Measurements from ENCODE around the gene CACNA2D3.
"Not testable (repeated sequence)": the region's sequence is repeated elsewhere in the genome, so short reads cannot be mapped to it uniquely, and the experiment has no call there.

The CACNA2D3 gene

DNA sequence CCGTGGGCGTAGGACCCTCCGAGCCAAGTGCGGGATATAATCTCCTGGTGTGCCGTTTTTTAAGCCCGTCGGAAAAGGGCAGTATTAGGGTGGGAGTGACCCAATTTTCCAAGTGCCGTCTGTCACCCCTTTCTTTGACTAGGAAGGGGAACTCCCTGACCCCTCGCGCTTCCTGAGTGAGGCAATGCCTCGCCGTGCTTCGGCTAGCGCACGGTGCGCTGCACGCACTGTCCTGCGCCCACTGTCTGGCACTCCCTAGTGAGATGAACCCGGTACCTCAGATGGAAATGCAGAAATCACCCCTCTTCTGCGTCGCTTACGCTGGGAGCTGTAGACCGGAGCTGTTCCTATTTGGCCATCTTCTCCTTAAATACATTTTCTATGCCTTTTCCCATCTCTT lies 342.2 kb downstream of the CACNA2D3 start:
- not testable (repeated sequence) for DNase-seq (ENCODE audit: low spot score)

DNA sequence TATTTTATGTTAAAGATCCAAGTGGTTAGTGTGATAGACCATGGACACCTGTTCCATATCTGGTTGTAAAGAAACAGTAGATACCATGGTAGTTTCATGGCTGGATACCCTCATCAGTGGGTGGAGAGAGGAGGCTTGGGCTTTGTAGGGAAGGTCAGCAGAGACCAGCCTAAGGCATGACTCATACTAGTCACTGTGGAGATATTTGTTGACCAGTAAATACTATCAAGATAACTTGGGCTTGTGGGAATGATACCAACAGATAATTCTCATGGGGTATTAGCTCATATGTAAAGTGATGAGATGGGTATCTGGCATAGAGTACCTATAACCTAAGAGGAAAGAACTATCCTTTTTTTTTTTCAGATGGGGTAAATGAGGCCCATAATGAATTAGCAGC lies 354.5 kb downstream of the CACNA2D3 start:
- no peak for DNase-seq (ENCODE audit: low spot score)

DNA sequence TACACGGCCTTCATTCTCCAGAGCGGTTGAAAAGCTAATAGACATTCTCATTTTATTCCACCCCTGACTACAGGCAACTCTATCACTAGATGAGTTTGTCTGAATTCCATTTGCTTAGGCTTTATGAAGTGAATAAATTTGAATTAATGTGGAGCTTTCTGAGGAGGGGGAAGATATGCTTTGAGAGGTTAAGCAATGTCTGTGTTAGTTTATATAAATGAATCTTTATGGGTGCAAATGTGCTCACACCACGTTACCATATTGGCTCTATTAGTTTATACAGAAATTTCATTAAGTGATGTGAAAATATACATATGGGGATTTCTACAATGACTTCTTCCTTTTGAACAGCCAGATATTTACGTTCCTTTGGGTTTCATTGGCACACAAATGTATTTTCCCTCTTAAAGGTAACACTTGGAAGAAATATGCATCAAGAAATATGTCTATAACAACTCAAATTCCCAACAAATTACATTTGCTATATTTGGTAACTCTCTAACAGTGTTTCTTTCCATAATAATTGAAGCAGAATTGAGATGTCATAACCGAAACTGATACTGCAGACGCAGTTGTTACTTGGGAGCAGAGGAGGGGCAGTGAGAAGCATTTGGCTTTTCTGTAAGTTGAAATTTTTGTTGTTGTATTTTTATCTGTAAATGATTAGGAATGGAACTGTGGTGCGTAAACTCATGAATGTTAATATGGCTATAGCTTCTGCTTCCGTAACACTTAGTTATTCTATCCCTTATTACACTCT lies 359.4 kb downstream of the CACNA2D3 start:
- no peak for DNase-seq (ENCODE audit: low spot score)

DNA sequence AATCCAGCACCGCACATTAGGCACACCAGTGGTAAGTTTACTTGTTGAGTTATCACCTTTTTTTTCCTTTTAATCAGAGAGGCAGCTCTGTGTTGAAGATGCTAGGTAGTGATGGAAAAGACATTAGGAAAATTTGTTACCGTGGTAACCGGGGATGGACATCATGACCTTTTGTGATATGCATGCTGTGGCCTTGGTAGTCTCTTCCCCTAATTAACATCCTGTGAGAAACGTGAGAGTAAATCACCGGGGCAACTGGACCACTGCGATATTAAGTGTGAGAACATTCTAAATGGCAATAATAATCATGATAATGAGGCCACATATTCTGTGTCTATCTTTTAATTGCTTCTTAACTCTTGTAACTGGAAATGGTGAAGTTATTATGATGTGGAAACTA lies 362.0 kb downstream of the CACNA2D3 start:
- DNase-seq (ENCODE audit: low spot score) = no peak

DNA sequence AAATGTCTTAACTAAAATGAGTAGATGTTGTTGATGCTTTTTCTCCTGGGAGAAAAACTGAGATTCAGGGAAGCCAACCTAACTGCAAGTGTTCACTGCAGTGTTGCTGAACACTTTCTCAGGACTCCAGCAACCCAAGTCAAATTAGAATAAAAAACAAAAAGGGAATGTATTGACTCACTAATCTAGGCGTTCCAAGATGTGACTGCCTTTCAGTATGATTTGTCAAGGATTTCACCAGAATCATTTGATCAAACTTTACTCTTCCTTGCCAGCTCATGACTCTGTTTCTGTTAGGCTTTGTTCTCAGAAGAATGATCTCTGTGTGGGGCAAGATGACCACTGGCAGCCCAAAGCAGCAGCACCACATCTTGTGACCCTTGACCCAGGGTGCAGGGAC lies 364.0 kb downstream of the CACNA2D3 start:
- DNase-seq (ENCODE audit: low spot score) = no peak

DNA sequence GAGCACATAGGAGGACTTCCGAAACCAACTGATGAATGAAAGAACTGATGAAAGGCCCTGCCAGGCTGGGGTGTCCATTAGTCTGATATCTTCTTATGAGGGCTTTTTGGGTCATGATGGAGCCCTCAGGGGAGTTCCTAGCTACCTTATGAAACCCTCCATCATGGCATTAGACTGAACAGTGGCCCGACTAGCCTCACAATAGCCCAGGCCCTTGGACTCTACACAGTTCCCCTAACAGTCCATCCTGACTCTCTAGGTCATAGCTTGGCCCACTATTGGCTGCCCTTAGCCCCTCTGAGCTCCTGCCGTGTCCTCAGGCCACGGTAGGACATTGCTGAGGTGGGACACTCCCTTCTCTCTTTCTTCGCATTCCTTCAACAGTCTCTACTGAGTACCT lies 365.9 kb downstream of the CACNA2D3 start:
- DNase-seq (ENCODE audit: low spot score) = no peak

DNA sequence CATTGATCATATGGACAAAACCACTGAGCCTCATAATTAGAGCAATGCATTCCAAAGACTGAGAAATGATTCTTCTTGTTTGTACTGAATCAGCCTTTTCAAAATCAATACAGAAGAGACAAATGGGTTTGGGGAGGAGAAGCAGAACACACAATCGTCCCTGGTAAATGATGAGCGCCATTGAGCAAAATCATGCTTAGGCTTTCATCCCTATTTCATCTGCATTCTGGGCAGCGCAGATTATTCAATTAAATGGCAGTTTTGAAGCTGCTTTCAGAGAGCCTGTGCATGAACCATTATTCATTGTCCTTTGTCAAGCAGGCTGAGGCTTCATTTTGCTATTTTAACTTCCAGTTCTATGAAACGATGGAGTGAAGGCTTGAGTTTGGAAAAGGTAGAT lies 371.9 kb downstream of the CACNA2D3 start:
- no peak for DNase-seq (ENCODE audit: low spot score)

DNA sequence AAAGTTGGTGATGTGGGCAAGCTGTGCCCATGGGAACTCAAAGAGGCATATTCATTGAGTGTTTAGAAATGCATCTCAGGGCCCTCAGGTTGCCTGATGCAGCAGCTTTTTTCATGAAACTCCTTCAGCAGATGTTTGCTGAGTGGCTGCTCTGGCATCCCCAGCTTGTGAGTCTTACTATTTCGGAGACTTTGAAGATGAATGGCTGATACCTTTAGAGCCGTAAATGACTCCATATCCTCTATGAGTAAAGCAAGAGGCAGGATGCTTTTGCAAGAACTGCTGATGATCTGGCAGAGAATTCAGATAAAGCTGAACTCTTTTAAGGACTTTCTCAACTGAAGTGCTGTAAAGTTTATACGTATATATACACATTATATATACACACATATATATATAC lies 384.3 kb downstream of the CACNA2D3 start:
- DNase-seq (ENCODE audit: low spot score) = no peak

DNA sequence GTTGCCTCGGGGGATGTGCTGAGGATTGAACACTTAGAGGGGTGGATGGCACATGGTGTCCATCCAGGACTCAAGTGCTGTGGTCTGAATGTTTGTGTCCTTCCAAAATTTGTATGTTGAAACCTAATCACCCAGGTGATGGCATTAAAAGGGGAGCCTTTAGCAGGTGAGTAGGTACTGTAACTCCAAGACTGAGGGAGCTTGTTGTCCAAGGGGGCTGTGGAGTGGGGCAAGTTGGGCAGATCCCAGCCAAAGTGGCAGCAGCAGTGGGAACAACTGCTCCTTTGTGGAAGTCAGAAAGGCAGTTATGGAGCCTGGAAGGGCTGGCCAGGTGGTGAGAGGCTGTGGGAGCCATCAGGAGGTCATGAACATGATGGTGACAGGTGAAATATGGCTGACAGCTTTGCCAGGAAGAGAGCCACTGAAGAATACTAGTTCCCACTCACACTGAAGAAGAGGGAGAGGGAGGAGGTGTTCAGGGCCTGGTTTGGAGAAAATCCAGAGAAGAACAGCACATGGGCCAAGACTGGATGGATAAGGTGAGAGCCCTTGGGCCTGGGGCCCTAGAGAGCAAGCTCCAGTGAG lies 385.6 kb downstream of the CACNA2D3 start:
- DNase-seq (ENCODE audit: low spot score) = no peak

DNA sequence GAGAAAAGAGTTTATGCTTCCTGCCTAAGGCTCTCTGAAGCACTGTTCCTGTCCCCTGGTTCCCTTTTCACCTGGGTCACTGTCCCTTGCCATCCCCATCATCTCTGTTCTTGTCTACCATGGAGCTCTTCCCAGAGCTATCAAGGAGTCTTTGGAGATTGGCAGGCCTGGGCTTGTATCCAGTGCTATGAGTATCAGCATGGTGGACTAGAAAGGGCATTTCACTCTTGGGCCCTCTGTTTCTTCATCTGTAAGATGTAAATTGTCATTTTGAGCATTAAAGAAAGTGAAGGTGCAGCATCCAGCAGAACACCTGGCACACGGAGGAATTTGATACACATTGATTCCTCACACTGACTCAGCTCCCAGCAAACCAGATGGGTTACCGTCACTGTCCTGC lies 388.2 kb downstream of the CACNA2D3 start:
- DNase-seq (ENCODE audit: low spot score) = no peak

DNA sequence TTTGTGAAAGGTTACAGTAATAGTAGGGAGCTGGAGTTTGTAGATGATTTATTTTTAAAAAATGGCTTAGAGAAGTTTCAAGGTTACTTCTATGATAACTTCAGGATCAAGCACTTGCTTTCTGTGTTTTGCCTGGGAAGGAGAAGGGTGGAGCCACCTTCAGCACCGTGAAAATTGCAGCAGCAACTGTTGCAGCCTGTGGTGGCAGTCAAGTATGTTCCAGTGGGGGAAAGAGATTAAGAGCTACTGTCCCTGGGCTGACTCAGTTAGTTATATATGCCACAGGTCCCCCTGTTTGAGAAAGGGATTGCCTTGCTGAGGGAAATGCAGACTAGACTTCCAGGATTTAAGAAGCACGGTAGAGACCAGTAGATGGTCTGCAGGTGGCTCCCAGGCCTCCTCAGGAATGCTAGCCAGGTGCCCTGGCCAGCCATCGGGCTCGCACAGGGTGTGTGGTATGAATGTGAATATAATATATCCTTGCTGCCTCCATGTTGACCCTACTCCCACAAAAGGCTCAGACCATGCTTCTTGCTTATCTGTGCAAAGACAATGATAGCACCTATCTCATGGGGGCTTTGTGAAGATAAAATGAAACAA lies 389.5 kb downstream of the CACNA2D3 start:
- DNase-seq (ENCODE audit: low spot score) = no peak

DNA sequence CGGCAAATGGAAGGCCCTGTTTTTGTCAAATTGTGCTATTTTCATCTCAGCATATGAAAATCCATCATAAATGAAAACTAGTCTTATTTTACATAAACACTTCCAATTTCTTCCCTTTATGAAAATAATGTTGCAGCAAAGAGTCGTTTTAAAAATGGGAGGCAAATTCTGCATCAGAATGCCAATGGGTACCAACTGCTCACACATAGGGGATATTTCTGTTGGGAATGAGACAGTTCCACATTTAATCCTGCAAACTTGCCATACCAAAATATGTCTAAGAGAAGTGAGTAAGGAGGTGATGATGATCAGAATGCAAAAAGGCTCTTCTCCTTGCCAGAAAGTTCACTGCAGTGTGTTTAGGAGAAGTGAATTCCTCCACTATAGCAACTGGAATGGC lies 391.7 kb downstream of the CACNA2D3 start:
- no peak for DNase-seq (ENCODE audit: low spot score)

DNA sequence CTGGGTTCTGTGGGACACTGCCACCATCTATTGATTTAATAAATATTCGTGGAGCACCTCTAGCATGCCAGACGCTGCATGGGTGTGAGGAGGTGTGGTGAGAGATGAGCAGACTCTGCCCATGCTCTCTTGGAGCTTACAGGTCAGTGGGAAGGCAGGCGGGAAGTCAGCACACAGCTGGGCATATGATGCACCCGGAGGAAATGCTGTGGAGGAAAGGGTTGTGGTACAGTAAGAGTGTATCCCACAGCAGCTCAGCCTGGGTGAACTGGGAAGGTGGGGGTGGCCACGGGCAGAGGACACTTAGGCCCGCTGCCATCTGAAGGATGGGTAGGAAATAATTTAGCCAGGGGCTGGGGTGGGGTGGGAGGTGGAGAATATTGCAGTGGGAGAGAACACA lies 392.1 kb downstream of the CACNA2D3 start:
- no peak for DNase-seq (ENCODE audit: low spot score)

DNA sequence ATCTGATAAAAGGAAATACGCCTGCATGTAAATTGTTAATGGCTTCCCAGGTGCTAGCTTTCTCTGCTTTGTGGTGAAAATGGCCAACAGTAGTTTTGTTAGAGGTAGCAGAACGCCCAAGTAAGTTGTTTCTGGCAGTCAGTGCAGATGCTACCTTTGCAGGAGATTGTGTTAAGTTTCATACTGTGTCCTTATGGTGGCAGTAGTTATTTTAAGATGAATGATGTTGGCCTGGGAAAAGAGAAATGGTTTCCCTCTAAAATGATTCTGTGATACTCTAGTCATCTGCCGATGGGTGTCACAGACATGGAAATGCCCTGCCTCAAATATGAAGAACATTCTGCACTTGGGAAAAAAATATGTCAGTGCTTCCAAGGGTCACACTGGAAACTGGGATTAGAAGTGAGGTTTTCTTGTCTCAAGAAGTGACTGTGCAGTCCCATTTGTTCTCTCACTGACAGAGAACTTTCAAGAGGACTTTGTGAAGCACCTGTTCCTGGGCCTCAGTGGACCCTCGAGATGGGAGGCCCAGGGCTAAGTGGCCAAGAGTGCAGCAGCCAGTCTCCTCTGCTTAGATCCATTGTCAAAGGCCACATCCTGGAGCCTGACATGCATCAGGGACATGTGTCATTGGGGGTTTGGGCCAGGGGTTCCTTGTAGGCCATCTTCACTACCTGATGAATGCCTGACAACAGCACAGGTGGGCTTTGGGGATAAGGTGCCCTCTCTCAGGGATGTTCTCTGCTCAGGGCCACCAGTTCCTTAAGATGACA lies 393.3 kb downstream of the CACNA2D3 start:
- DNase-seq (ENCODE audit: low spot score) = no peak

DNA sequence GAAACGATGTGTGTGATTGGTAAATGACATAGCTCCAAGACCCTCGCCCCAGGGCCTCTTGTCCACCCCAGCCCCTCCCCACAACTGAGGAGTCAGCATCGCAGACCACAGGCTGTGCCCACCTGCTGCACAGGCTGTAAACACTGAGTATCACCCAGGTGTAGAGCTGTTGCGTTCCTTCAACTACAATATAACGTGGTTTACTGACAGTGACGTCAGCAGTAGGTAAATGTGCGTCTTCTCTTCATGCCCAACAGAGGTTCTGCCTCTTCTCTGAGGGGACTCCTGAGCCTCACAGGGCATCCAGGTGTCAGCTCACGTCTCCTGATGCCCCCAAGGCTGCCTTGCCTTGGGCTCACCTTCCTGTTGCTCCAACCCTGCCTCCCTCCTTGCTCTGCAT lies 395.1 kb downstream of the CACNA2D3 start:
- DNase-seq (ENCODE audit: low spot score) = no peak

DNA sequence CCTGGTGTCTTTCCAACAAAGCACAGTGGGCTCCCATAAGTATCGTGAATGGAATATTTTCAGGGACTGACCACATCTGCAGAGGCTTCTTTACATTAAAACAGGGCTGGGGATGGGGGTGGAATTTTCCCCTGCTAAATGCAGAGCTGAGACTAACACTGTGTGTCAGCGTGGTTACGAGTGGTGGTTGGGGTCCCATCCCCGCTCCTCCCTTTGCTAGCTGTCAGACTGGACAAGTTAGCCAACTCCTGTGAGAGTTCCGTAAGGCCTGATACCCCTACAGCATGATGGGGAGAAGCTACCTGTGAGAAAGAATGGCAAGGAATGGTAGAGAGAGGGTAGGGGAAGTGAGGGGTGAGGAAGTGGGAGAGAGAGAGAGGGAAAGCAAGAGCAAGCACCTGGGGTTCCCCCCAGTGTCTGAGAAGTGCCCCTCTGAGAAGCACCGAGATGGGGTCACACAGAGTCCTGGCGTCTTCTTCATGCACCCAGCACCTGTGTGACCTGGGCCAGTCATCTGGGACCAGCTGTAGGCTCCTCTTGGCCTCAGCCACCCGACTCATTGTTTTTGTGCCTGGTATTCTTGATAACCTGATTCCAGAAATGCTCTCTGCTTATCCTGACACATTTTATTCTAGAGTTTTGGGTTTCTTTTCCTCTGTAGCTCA lies 395.8 kb downstream of the CACNA2D3 start:
- no peak for DNase-seq (ENCODE audit: low spot score)

DNA sequence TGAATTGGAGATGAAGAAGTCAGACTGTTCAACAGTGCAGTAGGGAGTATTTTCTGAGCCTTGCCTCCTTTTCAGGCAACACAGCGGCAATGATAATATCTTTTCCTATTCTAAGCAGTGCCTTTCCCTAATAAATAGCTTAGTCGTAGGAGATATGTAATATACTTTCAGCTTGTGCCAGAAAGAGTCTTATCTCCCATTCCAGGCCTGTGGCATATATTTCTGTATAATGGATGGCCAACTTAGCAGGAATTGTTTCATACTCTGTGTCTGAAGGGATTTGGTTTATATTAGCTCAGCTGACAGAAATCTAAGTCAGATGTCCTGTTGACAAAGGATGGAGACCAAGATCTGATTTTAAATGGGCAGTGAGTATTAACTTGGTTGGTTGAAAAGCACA lies 397.1 kb downstream of the CACNA2D3 start:
- no peak for DNase-seq (ENCODE audit: low spot score)

DNA sequence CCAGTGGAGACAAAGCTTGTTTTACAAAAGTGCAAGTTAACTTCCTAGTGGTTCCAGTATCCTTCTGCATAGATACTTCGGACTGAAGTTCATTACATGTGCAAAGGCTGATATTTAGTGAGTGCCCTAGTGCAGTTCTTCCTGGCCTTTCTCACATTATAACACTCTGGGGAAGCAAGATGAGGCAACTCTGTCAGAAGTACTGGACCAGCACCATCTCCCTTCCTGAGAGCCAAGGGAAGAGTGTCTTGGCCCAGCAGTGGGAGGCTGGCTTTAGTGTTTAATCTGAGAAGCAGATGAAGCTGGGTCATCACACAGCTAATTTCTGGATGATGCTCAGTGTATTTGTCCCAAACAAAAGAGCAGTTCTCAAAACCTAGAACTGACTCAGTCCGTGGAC lies 397.7 kb downstream of the CACNA2D3 start:
- no peak for DNase-seq (ENCODE audit: low spot score)

DNA sequence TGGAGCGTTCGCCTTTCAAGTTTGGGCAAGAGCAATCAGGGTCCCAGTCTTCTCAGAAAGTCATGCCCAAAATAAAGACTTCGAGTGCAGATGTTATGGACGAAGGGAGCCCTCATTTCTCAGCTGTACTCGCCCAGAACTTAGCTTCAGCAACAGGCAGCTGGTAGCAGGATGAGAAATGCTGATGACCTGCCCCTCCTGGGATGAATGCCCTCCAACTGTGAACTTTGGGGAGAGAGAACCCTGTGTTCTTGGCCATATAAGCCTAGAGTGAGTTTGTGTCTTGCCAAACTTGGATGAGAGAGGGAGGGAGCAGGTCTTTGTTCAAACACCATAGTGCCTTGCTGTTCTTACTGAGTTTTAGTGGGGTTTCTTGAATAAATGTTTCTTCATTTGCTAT lies 405.2 kb downstream of the CACNA2D3 start:
- no peak for DNase-seq (ENCODE audit: low spot score)

DNA sequence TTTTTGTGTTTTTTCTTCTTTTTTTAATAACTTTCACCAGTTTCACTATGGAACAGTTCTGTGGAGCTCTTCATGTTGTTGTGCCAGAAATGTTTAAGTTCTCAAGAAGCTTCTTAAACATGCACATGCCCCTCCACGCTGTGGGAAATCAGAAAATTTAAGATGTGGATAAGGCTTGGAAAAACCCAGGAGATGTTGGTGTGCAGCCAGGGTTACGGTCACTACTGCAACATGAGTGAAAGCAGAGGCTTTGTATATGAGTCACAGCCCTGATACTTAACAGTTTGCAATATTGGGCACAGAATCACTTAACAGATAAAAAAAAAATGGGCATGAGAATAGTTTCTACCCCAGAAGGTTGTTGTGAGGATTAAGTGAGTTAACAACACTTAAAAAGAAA lies 405.6 kb downstream of the CACNA2D3 start:
- DNase-seq (ENCODE audit: low spot score) = no peak

DNA sequence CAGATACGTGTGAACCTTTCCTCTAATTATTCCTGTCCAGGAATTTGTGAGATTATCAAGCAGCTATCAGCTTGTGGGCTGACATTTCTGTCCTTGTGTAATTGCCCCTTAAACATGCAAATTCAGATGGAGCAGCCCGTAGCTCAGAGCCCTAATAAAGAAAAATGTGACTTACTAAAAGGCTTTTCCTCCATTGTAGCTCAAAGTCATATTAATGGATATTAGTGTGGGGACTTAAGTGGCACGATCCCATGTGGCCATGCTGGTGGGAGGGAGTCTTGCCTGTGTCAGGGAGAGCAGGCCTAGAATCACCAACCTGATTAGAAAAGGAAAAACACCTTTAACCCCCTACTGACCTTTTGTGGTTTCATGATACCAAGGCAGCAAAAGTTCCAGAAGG lies 406.3 kb downstream of the CACNA2D3 start:
- no peak for DNase-seq (ENCODE audit: low spot score)

DNA sequence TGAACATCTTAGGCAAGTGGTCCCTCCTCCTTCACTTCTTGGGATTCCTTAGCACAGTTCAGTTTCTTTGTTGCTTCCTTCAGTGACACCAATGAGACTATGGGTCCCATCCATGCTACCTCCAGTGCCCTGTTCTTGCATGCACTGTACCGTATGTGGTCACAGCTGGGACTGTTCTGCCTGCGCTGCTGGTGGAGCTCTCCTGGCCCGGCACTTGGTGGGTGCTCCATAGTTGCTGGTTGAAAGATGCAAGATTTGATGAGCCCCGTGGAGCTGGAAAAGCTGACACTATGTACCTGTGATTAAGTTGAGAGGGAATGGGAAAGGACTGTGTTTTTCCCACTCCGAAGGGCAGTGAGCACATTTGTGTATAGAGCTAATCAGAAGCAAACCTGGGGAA lies 407.7 kb downstream of the CACNA2D3 start:
- no peak for DNase-seq (ENCODE audit: low spot score)
